Prostate gland (tissue), 2 donors: Measurements from ENCODE around the gene ATRN.

Experiments
- POLR2A ChIP-seq: fragments of 450-650 bp; IDR thresholded peaks from one replicate; pipeline ENCODE4 v1.6.1; 2016; ENCODE audit warnings: antibody characterized with exemption, mild to moderate bottlenecking
- POLR2AphosphoS5 ChIP-seq: sonication (generic); formaldehyde crosslinking; IDR thresholded peaks from one replicate; pipeline ENCODE4 v1.6.1; 2017; ENCODE audit warnings: antibody characterized with exemption
- TF ChIP-seq, protein P1 (sequence below), 4 experiments: fragments of 200-600 bp in 2 of 4; fragments of 450-650 bp in 2 of 4; sonication (generic) in 2 of 4; IDR thresholded peaks; 1 replicate in 3 of 4; 2 replicates in 1 of 4; pipeline ENCODE4 v1.5.1; 2016 to 2019; ENCODE audit warnings: antibody characterized with exemption in 4 of 4, mild to moderate bottlenecking in 2 of 4, moderate library complexity in 2 of 4

GRCh38 chr20:3631534-3631933 lies 160.7 kb downstream of the ATRN start:
- TF ChIP-seq, protein P1, sequence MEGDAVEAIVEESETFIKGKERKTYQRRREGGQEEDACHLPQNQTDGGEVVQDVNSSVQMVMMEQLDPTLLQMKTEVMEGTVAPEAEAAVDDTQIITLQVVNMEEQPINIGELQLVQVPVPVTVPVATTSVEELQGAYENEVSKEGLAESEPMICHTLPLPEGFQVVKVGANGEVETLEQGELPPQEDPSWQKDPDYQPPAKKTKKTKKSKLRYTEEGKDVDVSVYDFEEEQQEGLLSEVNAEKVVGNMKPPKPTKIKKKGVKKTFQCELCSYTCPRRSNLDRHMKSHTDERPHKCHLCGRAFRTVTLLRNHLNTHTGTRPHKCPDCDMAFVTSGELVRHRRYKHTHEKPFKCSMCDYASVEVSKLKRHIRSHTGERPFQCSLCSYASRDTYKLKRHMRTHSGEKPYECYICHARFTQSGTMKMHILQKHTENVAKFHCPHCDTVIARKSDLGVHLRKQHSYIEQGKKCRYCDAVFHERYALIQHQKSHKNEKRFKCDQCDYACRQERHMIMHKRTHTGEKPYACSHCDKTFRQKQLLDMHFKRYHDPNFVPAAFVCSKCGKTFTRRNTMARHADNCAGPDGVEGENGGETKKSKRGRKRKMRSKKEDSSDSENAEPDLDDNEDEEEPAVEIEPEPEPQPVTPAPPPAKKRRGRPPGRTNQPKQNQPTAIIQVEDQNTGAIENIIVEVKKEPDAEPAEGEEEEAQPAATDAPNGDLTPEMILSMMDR (IDR thresholded peaks at IDR 0.05): no peak
- TF ChIP-seq POLR2AphosphoS5 (no peak), POLR2A (no peak)
